Measurements from ENCODE around the gene VPS13C.

- no peak for TF ChIP-seq MYC (IDR thresholded peaks at IDR 0.05; ENCODE audit: low read depth, low read length)
- TF ChIP-seq CTCF (IDR thresholded peaks at IDR 0.05; ENCODE audit: extremely low read depth in 1 of 2, insufficient read depth in 1 of 2, low read depth in 1 of 2, low read length in 2 of 2) = no peak
- no peak for TF ChIP-seq POLR2A (IDR thresholded peaks at IDR 0.05; ENCODE audit: low read depth, low read length)
- TF ChIP-seq GATA2 (IDR thresholded peaks at IDR 0.05; ENCODE audit: insufficient read depth, insufficient read length, low read depth, low read length) = no peak
- TF ChIP-seq EZH2 (IDR thresholded peaks at IDR 0.05; ENCODE audit: borderline replicate concordance, low read depth, low read length, severe bottlenecking) = no peak
- TF ChIP-seq POLR2AphosphoS5 (IDR thresholded peaks at IDR 0.05; ENCODE audit: insufficient read depth, low read depth, low read length) = no peak
- no peak for TF ChIP-seq FOS (IDR thresholded peaks at IDR 0.05; ENCODE audit: borderline replicate concordance, insufficient read depth, low read length)
- no peak for TF ChIP-seq JUN (IDR thresholded peaks at IDR 0.05; ENCODE audit: borderline replicate concordance, insufficient read depth, insufficient read length, low read depth)
- TF ChIP-seq, protein P1, sequence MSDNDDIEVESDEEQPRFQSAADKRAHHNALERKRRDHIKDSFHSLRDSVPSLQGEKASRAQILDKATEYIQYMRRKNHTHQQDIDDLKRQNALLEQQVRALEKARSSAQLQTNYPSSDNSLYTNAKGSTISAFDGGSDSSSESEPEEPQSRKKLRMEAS (IDR thresholded peaks at IDR 0.05; ENCODE audit: insufficient read depth, insufficient read length) = no peak
These were observed 45.8 kb upstream of the VPS13C start for GRCh38 chr15:62106096-62106495.

All from endothelial cell of umbilical vein (primary cell).